ENCODE results near the gene RIMBP2. TPM values are rescaled to one million over a fixed set of nuclear protein-coding genes. Genes with fewer than 3 reads are reported as not detected.

The RIMBP2 gene
- total and polyA plus RNA-seq, 4 donors = 0.39 to 1.0 TPM; not detected in 2

GRCh38 chr12:130603396-130603965 is 112.6 kb downstream of the RIMBP2 start:
- no peak for ATAC-seq (ENCODE audit: low FRiP score)
- Histone ChIP-seq H3K9me3 (ENCODE audit: control insufficient read depth, low read length) (no peaks in the 10 kb centered on the region), H3K27me3 (ENCODE audit: control insufficient read depth in 1 of 2, insufficient read depth in 2 of 2, low read length in 1 of 2) (no peaks in the 10 kb centered on the region), H3K36me3 (ENCODE audit: control insufficient read depth in 1 of 2, insufficient read depth in 2 of 2, low read length in 1 of 2) (no peaks in the 10 kb centered on the region), H3K4me3 (ENCODE audit: low read length in 2 of 2) (no peak overlapping the region), H3K4me1 (ENCODE audit: control insufficient read depth in 1 of 2, insufficient read depth in 2 of 2, low read length in 2 of 2) (no peaks in the 10 kb centered on the region), H3K27ac (ENCODE audit: low read depth in 1 of 2, low read length in 2 of 2) (no peak overlapping the region)
- intact Hi-C loops (cut with DNase I) = no loop called here
- DNase-seq = no peak
- WGBS, 2 donors = 71 to 79% methylated on average over 8 of the region's 8 CpGs

DNA sequence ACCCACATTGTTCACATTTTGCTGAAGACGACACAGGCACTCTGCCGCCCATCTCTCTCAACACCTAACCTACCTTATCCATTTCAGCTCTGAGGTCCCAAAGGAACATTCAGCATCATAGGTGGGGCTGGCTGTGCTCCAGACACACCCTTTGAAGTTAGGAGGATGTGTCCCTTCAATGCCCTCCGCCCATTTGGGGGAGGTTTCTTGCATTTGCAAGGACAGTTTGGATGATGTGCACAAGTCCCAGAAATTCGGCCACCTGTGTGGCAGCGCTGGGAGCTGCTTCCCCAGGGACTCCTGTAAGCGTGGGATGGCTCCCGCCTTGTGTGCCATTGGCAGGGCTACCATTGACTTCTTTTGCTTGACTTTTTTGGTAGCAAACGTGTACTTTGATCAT is 113.8 kb downstream of the RIMBP2 start:
- ATAC-seq (ENCODE audit: low FRiP score) (no peak), DNase-seq (no peak)
- Histone ChIP-seq H3K9me3 (ENCODE audit: control insufficient read depth, low read length) (no peaks in the 10 kb centered on the region), H3K36me3 (ENCODE audit: control insufficient read depth in 1 of 2, insufficient read depth in 2 of 2, low read length in 1 of 2) (no peaks in the 10 kb centered on the region), H3K4me3 (ENCODE audit: low read length in 2 of 2) (no peak overlapping the region), H3K27me3 (ENCODE audit: control insufficient read depth in 1 of 2, insufficient read depth in 2 of 2, low read length in 1 of 2) (no peaks in the 10 kb centered on the region), H3K27ac (ENCODE audit: low read depth in 1 of 2, low read length in 2 of 2) (no peak overlapping the region), H3K4me1 (ENCODE audit: control insufficient read depth in 1 of 2, insufficient read depth in 2 of 2, low read length in 2 of 2) (no peaks in the 10 kb centered on the region)
- WGBS, 2 donors = 88% methylated on average over 8 of the region's 8 CpGs
- intact Hi-C loops (cut with DNase I) = no loop called here

- no peaks in the 10 kb centered on the region for H3K36me3 ChIP-seq (ENCODE audit: control insufficient read depth in 1 of 2, insufficient read depth in 2 of 2, low read length in 1 of 2)
- 33 to 67% methylated on average over 1 of the region's 1 CpG for WGBS, 2 donors
- no peaks in the 10 kb centered on the region for H3K27me3 ChIP-seq (ENCODE audit: control insufficient read depth in 1 of 2, insufficient read depth in 2 of 2, low read length in 1 of 2)
- DNase-seq (no peak), ATAC-seq (ENCODE audit: low FRiP score) (no peak)
- H3K9me3 ChIP-seq (ENCODE audit: control insufficient read depth, low read length) = no peaks in the 10 kb centered on the region
- intact Hi-C loops (cut with DNase I) = no loop called here
- H3K27ac ChIP-seq (ENCODE audit: low read depth in 1 of 2, low read length in 2 of 2) = no peak overlapping the region
- H3K4me1 ChIP-seq (ENCODE audit: control insufficient read depth in 1 of 2, insufficient read depth in 2 of 2, low read length in 2 of 2) = no peaks in the 10 kb centered on the region
- H3K4me3 ChIP-seq (ENCODE audit: low read length in 2 of 2) = no peak overlapping the region
Observed at GRCh38 chr12:130601327-130601726, 114.8 kb downstream of the RIMBP2 start.

DNA sequence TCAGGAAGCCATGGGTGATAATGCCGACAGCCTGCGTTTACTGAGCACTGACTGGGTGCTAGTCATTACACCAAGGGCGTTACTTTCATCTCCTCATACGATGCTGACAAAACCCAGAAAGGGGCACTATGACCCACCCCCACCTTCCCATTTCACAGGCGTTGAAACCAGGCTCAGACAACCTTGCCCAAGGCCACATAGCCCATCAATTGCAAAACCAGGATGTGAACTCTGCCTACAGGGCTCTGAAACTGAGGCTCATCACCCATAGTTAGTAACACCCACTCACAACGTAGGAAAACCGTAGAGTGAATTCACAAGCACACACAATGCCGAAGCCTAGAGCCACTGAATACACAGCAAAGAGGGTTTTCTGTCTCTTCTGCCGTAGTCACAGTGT is 119.9 kb downstream of the RIMBP2 start:
- Histone ChIP-seq H3K9me3 (ENCODE audit: control insufficient read depth, low read length) (peaks cover 1% of the 10 kb centered on the region), H3K27ac (ENCODE audit: low read depth in 1 of 2, low read length in 2 of 2) (no peak overlapping the region), H3K36me3 (ENCODE audit: control insufficient read depth in 1 of 2, insufficient read depth in 2 of 2, low read length in 1 of 2) (no peaks in the 10 kb centered on the region), H3K27me3 (ENCODE audit: control insufficient read depth in 1 of 2, insufficient read depth in 2 of 2, low read length in 1 of 2) (no peaks in the 10 kb centered on the region), H3K4me3 (ENCODE audit: low read length in 2 of 2) (no peak overlapping the region), H3K4me1 (ENCODE audit: control insufficient read depth in 1 of 2, insufficient read depth in 2 of 2, low read length in 2 of 2) (no peaks in the 10 kb centered on the region)
- intact Hi-C loops (cut with DNase I) = no loop called here
- no peak for ATAC-seq (ENCODE audit: low FRiP score)
- DNase-seq = no peak
- 47 to 58% methylated on average over 9 of the region's 9 CpGs for WGBS, 2 donors

DNA sequence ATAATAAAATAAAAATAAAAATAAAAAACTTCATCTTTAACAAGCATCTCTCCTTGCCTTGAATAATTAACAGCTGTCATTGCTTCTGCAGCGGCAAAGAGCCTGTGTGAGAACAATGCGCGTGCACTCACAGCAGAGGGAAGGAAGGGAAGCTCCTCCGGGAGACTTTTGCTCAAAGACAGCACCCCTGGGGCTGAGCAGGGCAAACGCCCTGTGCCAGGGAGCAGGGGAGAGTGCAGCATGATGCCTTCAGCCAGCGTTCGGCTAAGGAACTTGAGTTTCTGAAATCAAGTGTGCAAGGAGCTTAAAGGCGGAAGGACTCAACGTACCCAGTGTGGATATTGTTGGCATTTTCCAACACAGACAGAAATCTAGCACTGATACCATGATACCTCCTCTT is 120.5 kb downstream of the RIMBP2 start:
- ATAC-seq (ENCODE audit: low FRiP score) (no peak), DNase-seq (no peak)
- peaks cover 1% of the 10 kb centered on the region for H3K9me3 ChIP-seq (ENCODE audit: control insufficient read depth, low read length)
- H3K4me3 ChIP-seq (ENCODE audit: low read length in 2 of 2) = no peak overlapping the region
- no peaks in the 10 kb centered on the region for H3K36me3 ChIP-seq (ENCODE audit: control insufficient read depth in 1 of 2, insufficient read depth in 2 of 2, low read length in 1 of 2)
- intact Hi-C loops (cut with DNase I) = no loop called here
- no peak overlapping the region for H3K27ac ChIP-seq (ENCODE audit: low read depth in 1 of 2, low read length in 2 of 2)
- no peaks in the 10 kb centered on the region for H3K27me3 ChIP-seq (ENCODE audit: control insufficient read depth in 1 of 2, insufficient read depth in 2 of 2, low read length in 1 of 2)
- no peaks in the 10 kb centered on the region for H3K4me1 ChIP-seq (ENCODE audit: control insufficient read depth in 1 of 2, insufficient read depth in 2 of 2, low read length in 2 of 2)
- WGBS, 2 donors = 73 to 77% methylated on average over 9 of the region's 9 CpGs

- 75 to 79% methylated on average over 11 of the region's 11 CpGs for whole genome bisulfite sequencing, 2 donors
- Histone ChIP-seq H3K4me3 (ENCODE audit: low read length in 2 of 2) (no peak overlapping the region), H3K4me1 (ENCODE audit: control insufficient read depth in 1 of 2, insufficient read depth in 2 of 2, low read length in 2 of 2) (no peaks in the 10 kb centered on the region), H3K36me3 (ENCODE audit: control insufficient read depth in 1 of 2, insufficient read depth in 2 of 2, low read length in 1 of 2) (no peaks in the 10 kb centered on the region), H3K27ac (ENCODE audit: low read depth in 1 of 2, low read length in 2 of 2) (no peak overlapping the region), H3K9me3 (ENCODE audit: control insufficient read depth, low read length) (peaks cover 1% of the 10 kb centered on the region), H3K27me3 (ENCODE audit: control insufficient read depth in 1 of 2, insufficient read depth in 2 of 2, low read length in 1 of 2) (no peaks in the 10 kb centered on the region)
- intact Hi-C loops (cut with DNase I) = no loop called here
- DNase-seq (no peak), ATAC-seq (ENCODE audit: low FRiP score) (no peak)
Observed at GRCh38 chr12:130593056-130593455, 123.0 kb downstream of the RIMBP2 start.

- Histone ChIP-seq H3K36me3 (ENCODE audit: control insufficient read depth in 1 of 2, insufficient read depth in 2 of 2, low read length in 1 of 2) (no peaks in the 10 kb centered on the region), H3K27me3 (ENCODE audit: control insufficient read depth in 1 of 2, insufficient read depth in 2 of 2, low read length in 1 of 2) (no peaks in the 10 kb centered on the region), H3K4me3 (ENCODE audit: low read length in 2 of 2) (no peak overlapping the region), H3K27ac (ENCODE audit: low read depth in 1 of 2, low read length in 2 of 2) (no peak overlapping the region), H3K9me3 (ENCODE audit: control insufficient read depth, low read length) (peaks cover 1% of the 10 kb centered on the region), H3K4me1 (ENCODE audit: control insufficient read depth in 1 of 2, insufficient read depth in 2 of 2, low read length in 2 of 2) (no peaks in the 10 kb centered on the region)
- 89 to 91% methylated on average over 23 of the region's 23 CpGs for WGBS, 2 donors
- ATAC-seq (ENCODE audit: low FRiP score) = no peak
- intact Hi-C loops (cut with DNase I) = no loop called here
- DNase-seq = no peak
Observed at GRCh38 chr12:130592641-130593040, 123.5 kb downstream of the RIMBP2 start.

DNA sequence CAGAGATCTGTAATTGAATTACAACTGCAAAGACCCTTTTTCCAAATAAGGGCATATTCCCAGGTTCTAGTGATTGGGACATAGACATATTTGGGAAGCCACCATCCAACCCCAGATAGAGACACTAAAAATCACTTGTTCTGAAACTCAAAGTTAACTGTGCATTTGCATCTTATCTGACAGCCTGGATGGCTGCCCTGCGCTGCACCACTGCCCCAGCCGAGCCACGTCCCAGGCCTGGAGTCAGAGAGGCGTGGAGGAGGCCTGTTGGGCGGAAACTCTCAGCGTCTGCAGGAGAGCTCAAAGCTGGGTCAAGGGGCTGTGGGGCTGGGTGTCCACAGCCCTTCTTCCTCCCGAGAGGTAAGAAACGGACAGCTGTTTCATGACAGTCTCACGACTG is 124.4 kb downstream of the RIMBP2 start:
- no peak for DNase-seq
- Histone ChIP-seq H3K4me1 (ENCODE audit: control insufficient read depth in 1 of 2, insufficient read depth in 2 of 2, low read length in 2 of 2) (no peaks in the 10 kb centered on the region), H3K36me3 (ENCODE audit: control insufficient read depth in 1 of 2, insufficient read depth in 2 of 2, low read length in 1 of 2) (no peaks in the 10 kb centered on the region), H3K9me3 (ENCODE audit: control insufficient read depth, low read length) (peaks cover 1% of the 10 kb centered on the region), H3K27ac (ENCODE audit: low read depth in 1 of 2, low read length in 2 of 2) (no peak overlapping the region), H3K27me3 (ENCODE audit: control insufficient read depth in 1 of 2, insufficient read depth in 2 of 2, low read length in 1 of 2) (no peaks in the 10 kb centered on the region), H3K4me3 (ENCODE audit: low read length in 2 of 2) (no peak overlapping the region)
- no peak for ATAC-seq (ENCODE audit: low FRiP score)
- intact Hi-C loops (cut with DNase I) = no loop called here
- 66% methylated on average over 9 of the region's 9 CpGs for WGBS, 2 donors

DNA sequence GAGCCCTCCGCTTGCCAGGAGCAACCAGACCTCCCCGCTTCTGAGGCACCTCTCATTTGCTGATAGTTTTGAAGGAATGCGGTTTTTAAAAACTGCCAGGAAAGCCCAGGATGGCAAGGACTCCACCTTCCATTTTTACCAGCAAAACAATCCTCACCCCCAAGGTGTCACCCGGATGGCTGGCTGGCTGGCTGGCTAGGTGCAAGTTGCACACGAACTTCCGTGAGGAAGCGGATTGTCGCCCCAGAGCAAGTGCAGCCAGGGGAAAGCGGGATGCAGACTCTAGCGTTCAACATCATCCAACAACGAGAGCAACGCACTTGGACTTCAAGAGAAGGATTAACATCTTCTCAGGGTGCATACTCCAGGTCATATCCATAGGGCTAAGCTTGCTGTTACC is 125.4 kb downstream of the RIMBP2 start:
- Histone ChIP-seq H3K9me3 (ENCODE audit: control insufficient read depth, low read length) (no peaks in the 10 kb centered on the region), H3K27me3 (ENCODE audit: control insufficient read depth in 1 of 2, insufficient read depth in 2 of 2, low read length in 1 of 2) (no peaks in the 10 kb centered on the region), H3K36me3 (ENCODE audit: control insufficient read depth in 1 of 2, insufficient read depth in 2 of 2, low read length in 1 of 2) (no peaks in the 10 kb centered on the region), H3K4me1 (ENCODE audit: control insufficient read depth in 1 of 2, insufficient read depth in 2 of 2, low read length in 2 of 2) (no peaks in the 10 kb centered on the region), H3K4me3 (ENCODE audit: low read length in 2 of 2) (no peak overlapping the region), H3K27ac (ENCODE audit: low read depth in 1 of 2, low read length in 2 of 2) (no peak overlapping the region)
- ATAC-seq (ENCODE audit: low FRiP score) (no peak), DNase-seq (no peak)
- intact Hi-C loops (cut with DNase I) = no loop called here
- WGBS, 2 donors = 50 to 71% methylated on average over 12 of the region's 12 CpGs
